RWPE2 (cell line): ENCODE measurements around the gene INPP5A.
A peak's percentile ranks its signal among the peaks of the same experiment; 100 is the strongest.

Experiments used
- ATAC-seq: fragments of 200-7000 bp; cut with Tn5 transposase; 3 replicates; pipeline ENCODE4 v1.9.1; 2021; ENCODE audit warnings: low read depth
- DNase-seq: peaks from one replicate; pipeline ENCODE4 v3.0.0-alpha.2; 2020; ENCODE audit warnings: low spot score
- H3K27ac ChIP-seq: fragments of 450-650 bp; 2 replicates; pipeline ENCODE4 v1.5.1; 2017; ENCODE audit warnings: mild to moderate bottlenecking; ENCODE audit not compliant: poor library complexity, severe bottlenecking
- H3K27me3 ChIP-seq: fragments of 250-450 bp; sonication (Bioruptor Pico); 2 replicates; pipeline ENCODE4 v1.5.1; 2021; ENCODE audit warnings: mild to moderate bottlenecking, moderate library complexity; ENCODE audit not compliant: insufficient read depth, poor library complexity, severe bottlenecking
- H3K36me3 ChIP-seq: fragments of 250-450 bp; sonication (Bioruptor Pico); 2 replicates; pipeline ENCODE4 v1.5.1; 2020; ENCODE audit warnings: low read depth, mild to moderate bottlenecking, moderate library complexity
- H3K4me1 ChIP-seq: fragments of 250-450 bp; sonication (Bioruptor Pico); 2 replicates; pipeline ENCODE4 v1.5.1; 2021; ENCODE audit warnings: mild to moderate bottlenecking, moderate library complexity; ENCODE audit not compliant: insufficient read depth, poor library complexity, severe bottlenecking
- H3K4me3 ChIP-seq: fragments of 250-450 bp; sonication (Bioruptor Pico); 2 replicates; pipeline ENCODE4 v1.5.1; 2021; ENCODE audit warnings: mild to moderate bottlenecking, moderate library complexity; ENCODE audit not compliant: severe bottlenecking
- H3K9me3 ChIP-seq: fragments of 250-450 bp; sonication (Bioruptor Pico); 2 replicates; pipeline ENCODE4 v1.5.1; 2021; ENCODE audit warnings: mild to moderate bottlenecking, moderate library complexity; ENCODE audit not compliant: severe bottlenecking
- TF ChIP-seq, protein P1 (sequence below): fragments of 450-650 bp; IDR thresholded peaks from one replicate; pipeline ENCODE4 v1.5.1; 2017; ENCODE audit warnings: mild to moderate bottlenecking, moderate library complexity; ENCODE audit not compliant: poor library complexity, severe bottlenecking

INPP5A gene

DNA sequence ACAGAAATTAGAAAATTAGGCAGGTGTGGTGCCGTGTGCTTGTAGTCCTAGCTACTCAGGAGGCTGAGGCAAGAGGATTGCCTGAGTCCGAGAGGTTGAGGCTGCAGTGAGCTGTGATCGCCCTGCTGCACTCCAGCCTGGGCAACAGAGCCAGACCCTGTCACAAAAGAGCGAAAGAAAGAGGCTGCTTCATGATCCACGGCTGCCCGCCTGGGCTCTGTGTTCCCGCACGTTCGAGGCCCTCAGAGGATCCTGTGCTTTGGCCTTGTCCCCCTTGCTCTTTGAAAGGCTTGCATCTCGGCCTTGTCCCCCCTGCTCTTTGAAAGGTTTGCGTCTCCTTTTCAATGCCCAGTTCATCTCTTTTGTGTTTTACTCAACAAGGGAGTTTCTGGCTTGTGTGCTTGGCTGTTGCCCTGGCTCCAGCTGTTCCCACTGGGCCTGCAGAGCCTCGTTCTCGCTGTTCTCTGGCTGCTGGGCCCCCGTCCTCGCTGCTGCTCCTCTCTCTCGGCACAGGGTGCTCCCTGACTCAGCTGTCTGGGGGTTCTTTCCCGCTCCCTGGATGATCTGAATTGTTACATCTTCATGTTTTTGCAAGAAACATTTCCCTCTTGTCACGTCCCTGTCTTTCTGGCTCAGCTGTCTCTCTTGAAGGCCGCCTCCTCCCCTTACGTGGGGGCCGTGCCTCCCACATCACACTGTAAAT lies 45.1 kb upstream of the INPP5A start:
- no peaks in the 10 kb centered on the region for H3K4me1 ChIP-seq
- no peaks in the 10 kb centered on the region for H3K36me3 ChIP-seq
- H3K27ac ChIP-seq = no peak overlapping the region
- TF ChIP-seq, protein P1, sequence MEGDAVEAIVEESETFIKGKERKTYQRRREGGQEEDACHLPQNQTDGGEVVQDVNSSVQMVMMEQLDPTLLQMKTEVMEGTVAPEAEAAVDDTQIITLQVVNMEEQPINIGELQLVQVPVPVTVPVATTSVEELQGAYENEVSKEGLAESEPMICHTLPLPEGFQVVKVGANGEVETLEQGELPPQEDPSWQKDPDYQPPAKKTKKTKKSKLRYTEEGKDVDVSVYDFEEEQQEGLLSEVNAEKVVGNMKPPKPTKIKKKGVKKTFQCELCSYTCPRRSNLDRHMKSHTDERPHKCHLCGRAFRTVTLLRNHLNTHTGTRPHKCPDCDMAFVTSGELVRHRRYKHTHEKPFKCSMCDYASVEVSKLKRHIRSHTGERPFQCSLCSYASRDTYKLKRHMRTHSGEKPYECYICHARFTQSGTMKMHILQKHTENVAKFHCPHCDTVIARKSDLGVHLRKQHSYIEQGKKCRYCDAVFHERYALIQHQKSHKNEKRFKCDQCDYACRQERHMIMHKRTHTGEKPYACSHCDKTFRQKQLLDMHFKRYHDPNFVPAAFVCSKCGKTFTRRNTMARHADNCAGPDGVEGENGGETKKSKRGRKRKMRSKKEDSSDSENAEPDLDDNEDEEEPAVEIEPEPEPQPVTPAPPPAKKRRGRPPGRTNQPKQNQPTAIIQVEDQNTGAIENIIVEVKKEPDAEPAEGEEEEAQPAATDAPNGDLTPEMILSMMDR = no peak
- H3K27me3 ChIP-seq = no peaks in the 10 kb centered on the region
- no peak overlapping the region for H3K4me3 ChIP-seq
- no peak for ATAC-seq
- DNase-seq = peak; percentile 18
- H3K9me3 ChIP-seq = no peaks in the 10 kb centered on the region

DNA sequence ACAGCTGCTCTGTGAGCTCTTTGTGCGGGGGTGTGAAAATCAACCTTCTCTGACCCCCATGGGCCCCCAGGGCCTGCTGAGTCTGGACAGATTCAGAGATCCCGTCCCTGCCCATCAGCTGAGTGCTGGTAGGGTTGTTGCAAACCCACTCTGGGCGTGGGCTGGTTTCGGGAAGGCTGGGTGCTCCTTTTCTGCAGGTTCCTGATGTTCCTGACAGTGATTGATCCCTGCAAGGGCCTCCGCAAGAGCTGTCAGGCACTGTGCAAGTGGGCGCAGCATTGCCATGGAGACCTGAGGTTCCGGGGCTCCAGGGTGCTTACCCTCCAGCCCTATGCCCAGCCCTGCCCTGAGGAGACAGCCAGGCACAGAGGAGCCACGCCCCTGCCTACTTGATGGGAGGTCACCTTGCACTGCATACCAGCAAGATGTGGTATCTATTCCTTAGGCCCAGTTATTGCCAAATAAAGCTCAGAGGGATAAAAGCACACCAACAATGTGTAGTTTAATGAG lies 44.3 kb upstream of the INPP5A start:
- no peaks in the 10 kb centered on the region for H3K4me1 ChIP-seq
- no peaks in the 10 kb centered on the region for H3K36me3 ChIP-seq
- DNase-seq (peak; percentile 57), ATAC-seq (peak; percentile 33; the same call in 1 of the 3 replicates)
- H3K27me3 ChIP-seq = no peaks in the 10 kb centered on the region
- TF ChIP-seq, protein P1 = no peak
- H3K4me3 ChIP-seq = no peak overlapping the region
- H3K27ac ChIP-seq = no peak overlapping the region
- no peaks in the 10 kb centered on the region for H3K9me3 ChIP-seq

DNA sequence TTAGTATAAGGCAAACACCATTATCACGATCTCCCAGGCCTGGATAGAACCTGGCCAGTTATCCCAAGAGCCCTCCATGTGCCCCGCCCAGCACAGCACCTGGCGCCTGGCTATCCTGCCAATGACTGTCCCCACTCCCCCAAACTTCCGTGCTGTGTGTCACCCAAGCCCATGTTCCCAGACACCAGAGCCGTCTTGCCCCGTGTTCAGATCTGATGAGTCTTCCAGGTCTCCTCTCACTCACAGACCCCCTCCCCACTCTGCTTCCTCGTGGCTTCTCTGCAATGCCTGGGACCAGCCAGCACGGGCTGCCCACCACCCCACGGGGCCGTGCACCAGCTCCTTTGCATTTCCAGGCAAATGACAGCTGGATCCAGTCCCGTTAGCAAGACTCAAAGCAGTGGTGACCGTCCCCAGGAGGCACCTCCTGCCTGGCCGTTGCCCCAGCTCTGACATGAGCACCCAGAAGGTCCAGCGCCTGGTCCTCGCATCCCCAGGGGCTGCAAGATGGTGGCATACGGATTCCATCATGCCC lies 43.8 kb upstream of the INPP5A start:
- Histone ChIP-seq H3K36me3 (no peaks in the 10 kb centered on the region), H3K4me1 (no peaks in the 10 kb centered on the region), H3K27ac (no peak overlapping the region), H3K4me3 (no peak overlapping the region), H3K27me3 (no peaks in the 10 kb centered on the region), H3K9me3 (no peaks in the 10 kb centered on the region)
- TF ChIP-seq, protein P1 = no peak
- DNase-seq (peak; percentile 35), ATAC-seq (no peak)

DNA sequence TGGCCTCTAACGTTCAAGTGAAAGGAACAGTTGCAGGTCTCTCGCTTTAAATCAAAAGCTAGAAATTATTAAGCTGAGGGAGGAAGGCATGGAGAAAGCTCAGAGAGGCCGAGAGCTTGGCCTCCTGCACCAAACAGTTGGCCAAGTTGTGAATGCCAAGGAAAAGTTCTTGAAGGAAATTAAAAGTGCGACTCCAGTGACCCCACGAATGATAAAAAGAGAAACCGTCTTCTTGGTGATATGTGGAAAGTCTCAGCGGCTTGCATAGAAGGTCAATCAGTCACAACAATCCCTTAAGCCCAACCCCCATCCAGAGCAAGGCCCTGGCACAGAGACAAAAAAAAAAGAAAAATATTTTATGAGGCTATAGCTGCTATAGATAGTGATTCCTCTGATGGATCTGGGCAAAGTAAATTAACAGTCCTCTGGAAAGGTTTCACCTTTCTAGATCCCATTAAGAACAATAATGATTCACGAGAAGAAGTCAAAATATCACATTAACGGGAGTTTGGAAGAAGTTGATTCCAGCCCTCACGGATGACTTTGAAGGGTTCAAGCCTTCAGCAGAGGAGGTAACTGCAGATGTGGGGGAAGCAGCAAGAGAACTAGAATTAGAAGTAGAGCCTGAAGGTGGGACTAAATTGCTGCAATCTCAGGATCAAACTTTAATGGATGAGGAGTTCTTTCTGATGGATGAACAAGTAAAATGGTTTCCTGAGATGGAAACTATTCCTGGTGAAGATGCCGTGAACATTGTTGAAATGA lies 42.5 kb upstream of the INPP5A start:
- TF ChIP-seq, protein P1 = no peak
- H3K27me3 ChIP-seq = no peaks in the 10 kb centered on the region
- H3K4me1 ChIP-seq = no peaks in the 10 kb centered on the region
- no peaks in the 10 kb centered on the region for H3K9me3 ChIP-seq
- H3K36me3 ChIP-seq = no peaks in the 10 kb centered on the region
- H3K4me3 ChIP-seq = no peak overlapping the region
- DNase-seq = no peak
- no peak overlapping the region for H3K27ac ChIP-seq
- no peak for ATAC-seq
